ENCODE measurements around the gene CDH6.

Gene CDH6

DNA sequence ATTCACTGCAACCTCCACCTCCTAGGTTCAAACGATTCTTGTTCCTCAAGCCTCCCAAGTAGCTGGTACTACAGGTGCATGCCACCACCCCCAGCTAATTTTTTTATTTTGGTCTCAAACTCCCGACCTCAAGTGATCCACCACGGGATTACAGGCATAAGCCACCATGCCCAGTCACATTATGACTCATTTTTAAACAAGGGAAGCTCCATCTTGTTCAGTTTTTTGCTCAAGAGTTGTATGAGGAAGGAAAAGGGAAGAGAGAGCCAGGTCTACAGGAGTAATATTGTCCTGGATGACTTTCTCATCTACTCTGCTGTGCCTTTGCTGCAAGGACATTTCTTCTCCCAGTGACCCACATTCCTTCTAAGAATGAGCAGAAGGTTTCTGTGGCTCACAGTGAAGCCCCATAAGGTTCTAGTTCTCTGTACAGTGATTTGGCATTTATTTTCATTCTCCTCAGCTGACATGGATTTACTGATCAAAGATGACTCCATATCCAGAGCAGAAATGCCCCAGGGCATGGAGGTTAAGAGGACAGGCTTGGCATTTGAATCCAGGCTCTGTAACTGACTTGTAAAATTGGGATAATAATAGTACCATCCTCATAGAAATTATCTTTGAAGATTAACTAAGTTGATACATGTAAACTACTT, 153.5 kb downstream of the CDH6 start:
- no peak for TF ChIP-seq GATA2 (IDR thresholded peaks at IDR 0.05; ENCODE audit: low read depth, low read length)
- no peak for TF ChIP-seq GATA3 (IDR thresholded peaks at IDR 0.05; ENCODE audit: low read depth, low read length)

DNA sequence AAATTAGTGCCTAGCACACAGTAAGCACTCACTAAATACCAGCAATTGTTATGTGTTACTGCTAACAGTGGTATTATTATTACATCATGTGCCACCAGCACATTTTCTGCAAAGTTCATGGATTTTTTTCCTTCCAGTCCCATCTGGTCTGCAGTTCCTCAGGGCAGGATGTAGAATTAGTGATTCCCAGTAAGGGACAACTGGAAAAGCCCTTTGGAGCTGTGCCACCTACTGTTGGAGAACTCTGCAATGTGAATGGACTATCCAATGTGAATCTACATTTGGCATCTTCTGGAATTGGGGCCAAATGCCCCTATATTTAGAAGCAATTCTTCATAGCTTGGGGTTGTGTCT, 154.0 kb downstream of the CDH6 start:
- TF ChIP-seq GATA3 (IDR thresholded peaks at IDR 0.05; ENCODE audit: low read depth, low read length) (no peak), GATA2 (IDR thresholded peaks at IDR 0.05; ENCODE audit: low read depth, low read length) (no peak)

DNA sequence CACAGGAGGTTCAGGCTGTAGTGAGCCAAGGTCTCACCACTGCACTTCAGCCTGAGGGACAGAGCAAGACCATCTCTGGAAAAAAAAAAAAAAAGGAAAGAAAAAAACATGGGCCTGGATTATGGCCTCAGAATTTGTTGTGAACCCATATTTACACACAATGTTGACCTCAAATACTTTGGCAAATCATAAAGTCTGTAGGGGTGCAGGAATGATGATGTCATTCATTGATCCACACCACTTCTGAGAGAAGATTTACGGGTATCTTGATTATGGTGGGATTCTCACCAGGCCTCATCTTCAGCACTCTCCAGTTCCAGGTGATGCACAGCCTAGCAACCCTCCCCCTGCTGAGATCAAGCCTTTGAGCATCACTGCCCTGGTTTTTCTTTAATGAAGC, 156.9 kb downstream of the CDH6 start:
- no peak for TF ChIP-seq GATA3 (IDR thresholded peaks at IDR 0.05; ENCODE audit: low read depth, low read length)
- TF ChIP-seq GATA2 (IDR thresholded peaks at IDR 0.05; ENCODE audit: low read depth, low read length) = no peak

DNA sequence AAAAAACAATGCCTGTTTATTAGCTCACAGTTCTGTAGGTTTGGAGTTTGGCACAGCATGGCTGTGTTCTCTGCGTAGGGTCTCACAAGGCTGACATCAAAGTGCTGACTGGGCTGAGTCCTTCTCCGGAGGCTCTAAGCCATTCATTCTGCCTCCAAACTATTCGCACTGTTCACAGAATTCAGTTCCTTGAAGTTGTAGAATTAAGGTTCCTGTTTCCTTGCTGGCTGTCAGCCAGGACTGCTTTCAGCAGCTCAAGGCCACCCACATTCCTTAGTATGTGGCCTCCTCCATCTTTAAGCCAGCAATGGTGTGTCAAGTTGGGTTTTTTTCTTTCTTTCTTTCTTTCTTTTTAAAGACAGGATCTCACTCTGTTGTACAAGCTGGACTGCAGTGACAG, 161.9 kb downstream of the CDH6 start:
- TF ChIP-seq GATA3 (IDR thresholded peaks at IDR 0.05; ENCODE audit: low read depth, low read length) = no peak
- no peak for TF ChIP-seq GATA2 (IDR thresholded peaks at IDR 0.05; ENCODE audit: low read depth, low read length)

DNA sequence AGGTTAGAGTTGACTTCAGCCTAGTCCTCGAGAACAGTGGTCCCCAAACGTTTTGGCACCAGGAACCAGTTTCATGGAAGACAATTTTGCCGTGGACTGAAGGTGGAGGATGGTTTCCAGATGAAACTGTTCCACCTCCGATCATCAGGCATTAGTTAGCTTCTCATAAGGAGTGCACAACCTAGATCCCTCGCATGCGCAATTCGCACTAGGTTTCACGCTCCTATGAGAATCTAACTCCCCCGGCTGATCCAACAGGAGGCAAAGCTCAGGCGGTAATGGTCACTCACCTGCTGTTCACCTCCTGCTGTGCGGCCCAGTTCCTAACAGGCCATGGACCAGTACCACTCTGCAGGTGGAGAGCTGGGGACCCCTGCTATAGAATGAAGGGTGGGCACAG, 163.6 kb downstream of the CDH6 start:
- no peak for TF ChIP-seq GATA2 (IDR thresholded peaks at IDR 0.05; ENCODE audit: low read depth, low read length)
- no peak for TF ChIP-seq GATA3 (IDR thresholded peaks at IDR 0.05; ENCODE audit: low read depth, low read length)

DNA sequence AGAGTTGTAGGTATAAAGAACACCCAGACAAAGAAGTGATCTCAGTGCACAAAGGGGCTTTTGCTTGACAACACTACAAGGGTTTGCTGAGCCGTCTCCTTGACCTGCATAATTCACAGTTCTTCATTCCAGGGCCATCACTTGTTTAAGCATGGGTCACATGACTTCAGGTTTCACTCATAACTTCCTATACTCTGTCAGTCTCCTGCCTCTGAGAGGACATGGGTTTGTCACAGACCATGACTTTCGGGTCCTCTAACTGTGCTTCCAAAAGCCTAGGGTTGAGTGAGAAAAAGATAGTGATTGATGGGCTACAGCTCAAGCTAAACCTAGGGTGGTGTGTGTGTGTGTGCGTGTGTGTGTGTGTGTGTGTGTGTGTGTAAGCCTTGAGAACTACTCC, 166.4 kb downstream of the CDH6 start:
- TF ChIP-seq GATA3 (IDR thresholded peaks at IDR 0.05; ENCODE audit: low read depth, low read length) (no peak), GATA2 (IDR thresholded peaks at IDR 0.05; ENCODE audit: low read depth, low read length) (no peak)

DNA sequence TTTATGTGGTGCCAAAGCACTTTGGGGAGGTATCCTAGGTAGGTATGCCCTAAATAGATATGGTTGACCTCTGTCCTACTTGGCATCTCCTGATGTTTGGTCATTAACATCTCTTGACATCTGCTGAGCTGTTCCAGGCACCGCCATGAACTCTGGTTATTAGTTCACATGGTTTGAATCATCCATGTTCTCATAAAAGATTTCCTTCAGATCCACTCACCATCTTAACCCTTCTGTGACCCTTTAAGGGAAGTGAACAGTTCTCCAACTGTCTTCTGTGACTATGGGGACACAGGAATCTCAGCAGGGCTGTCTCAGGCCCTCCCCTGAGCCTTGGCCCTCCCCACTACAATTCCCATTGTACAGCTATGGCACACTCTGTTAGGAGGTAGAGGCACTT, 167.7 kb downstream of the CDH6 start:
- TF ChIP-seq GATA3 (IDR thresholded peaks at IDR 0.05; ENCODE audit: low read depth, low read length) (no peak), GATA2 (IDR thresholded peaks at IDR 0.05; ENCODE audit: low read depth, low read length) (no peak)

DNA sequence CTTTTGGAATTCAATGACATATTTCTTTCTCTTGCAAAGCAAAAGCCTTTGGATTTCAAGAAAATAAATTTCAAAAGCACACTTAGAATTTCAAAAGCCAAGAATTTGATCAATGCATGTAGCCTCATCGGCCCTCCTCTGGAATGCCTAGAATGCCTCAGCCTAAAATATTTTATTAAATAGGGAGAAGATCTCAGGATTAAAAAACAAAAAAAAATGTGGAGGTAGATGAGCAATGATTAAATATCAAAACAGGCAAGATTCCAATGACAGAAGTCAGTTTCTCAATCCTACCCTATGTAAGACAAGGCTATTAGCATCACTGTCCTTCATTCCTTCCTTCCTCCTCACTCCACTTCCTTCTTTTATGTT, 169.0 kb downstream of the CDH6 start:
- TF ChIP-seq GATA3 (IDR thresholded peaks at IDR 0.05; ENCODE audit: low read depth, low read length) (no peak), GATA2 (IDR thresholded peaks at IDR 0.05; ENCODE audit: low read depth, low read length) (no peak)

DNA sequence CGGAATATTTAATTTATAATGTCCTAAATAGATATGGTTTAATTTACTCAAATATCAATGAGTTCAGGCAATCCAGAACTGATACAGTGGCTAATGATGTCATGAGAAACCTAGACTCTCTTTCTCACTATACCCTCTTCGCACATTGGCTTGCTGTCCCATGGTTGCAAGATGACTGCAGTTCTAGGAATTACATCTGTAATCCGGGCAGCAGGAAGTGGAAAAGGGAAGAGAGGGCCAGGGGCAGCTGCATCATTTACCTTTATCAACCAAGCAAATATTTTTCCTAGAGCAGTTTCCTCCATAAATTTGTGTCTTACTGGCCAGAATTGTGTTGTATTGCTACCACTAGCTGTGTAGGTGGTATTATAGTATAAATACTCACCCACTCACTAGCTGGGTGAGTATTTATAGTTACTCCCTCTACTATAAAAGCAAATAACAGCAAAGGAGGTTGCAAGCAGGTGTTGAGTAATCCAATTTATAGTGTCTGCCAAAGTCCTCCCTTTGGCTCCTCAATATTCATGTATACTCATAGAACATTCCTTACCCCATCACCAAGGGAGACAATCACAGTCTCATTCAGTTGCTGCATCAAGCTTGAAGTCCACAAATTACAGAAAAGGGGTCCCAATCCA, 169.6 kb downstream of the CDH6 start:
- TF ChIP-seq GATA3 (IDR thresholded peaks at IDR 0.05; ENCODE audit: low read depth, low read length) (no peak), GATA2 (IDR thresholded peaks at IDR 0.05; ENCODE audit: low read depth, low read length) (no peak)

DNA sequence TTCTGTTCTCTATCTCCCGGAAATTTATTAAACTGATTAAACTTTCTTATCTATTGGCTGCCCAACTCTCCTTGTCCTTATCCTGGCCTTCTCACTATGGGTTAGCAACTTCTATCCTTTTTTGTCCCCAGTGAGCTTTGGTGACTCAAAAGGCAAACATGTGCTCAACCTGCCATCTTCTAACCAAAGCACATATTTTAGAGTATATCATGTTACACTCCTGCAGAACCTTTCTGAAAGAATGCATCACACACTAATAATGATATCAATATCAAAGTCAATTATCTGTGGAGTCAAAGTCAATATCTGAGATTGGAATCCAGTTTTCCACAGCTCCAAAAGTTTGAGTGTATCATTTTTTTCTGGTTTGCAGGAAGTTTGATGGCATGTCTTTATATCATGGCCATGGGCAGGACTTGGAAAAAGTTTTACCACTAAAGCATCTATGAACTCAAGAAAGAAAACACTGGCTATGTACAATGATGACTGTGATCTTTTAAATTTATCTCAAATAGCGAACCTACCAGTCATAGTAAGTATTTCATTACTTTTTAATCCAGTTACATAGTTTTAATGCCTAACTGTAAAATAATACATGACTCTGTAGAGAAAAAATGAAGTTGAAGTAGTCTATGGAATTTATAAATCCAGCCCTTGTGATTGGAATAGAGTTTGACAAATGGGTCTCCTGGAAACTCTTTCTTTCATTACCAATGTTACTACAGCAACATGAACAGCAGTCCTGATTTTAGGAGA, 171.6 kb downstream of the CDH6 start:
- TF ChIP-seq GATA2 (IDR thresholded peaks at IDR 0.05; ENCODE audit: low read depth, low read length) (no peak), GATA3 (IDR thresholded peaks at IDR 0.05; ENCODE audit: low read depth, low read length) (no peak)

DNA sequence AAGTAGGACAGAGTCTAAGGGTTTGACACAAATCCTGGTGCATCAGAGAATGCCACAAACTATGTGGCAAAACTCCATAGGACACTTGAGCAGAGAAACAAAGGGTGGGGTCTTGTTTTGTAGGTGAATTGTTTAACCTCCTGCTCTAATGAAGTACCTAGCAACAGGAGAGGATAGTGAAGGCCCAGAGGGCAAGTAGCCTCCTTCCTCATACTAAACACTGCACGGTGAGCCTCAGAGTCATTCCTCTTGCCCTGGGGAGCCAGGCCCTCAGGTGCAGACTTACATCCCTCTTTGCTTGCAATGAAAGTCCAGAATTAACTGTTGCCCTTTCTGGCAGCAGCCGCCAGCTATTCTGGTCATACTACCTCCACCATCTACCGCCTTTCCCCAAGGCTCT, 172.3 kb downstream of the CDH6 start:
- TF ChIP-seq GATA2 (IDR thresholded peaks at IDR 0.05; ENCODE audit: low read depth, low read length) (no peak), GATA3 (IDR thresholded peaks at IDR 0.05; ENCODE audit: low read depth, low read length) (no peak)

DNA sequence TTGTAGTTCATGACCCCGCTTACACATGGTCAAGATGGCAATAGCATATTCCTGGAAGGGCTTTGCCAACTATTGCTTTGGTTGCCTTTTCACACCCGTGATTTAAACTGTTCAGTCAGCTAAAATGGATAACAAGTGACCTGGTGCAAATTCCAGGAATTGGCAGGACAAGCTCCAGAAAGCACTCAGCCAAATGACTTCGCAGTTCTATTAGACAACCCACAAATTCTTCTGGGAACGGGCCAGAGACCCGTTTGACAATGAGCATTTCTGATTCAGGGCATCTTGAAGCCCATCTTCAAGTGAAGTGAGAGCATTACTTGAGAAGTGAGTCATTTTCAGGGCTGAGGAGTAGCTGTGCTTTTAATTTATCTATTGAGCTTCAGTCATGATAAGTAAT, 173.5 kb downstream of the CDH6 start:
- TF ChIP-seq GATA2 (IDR thresholded peaks at IDR 0.05; ENCODE audit: low read depth, low read length) (no peak), GATA3 (IDR thresholded peaks at IDR 0.05; ENCODE audit: low read depth, low read length) (no peak)

DNA sequence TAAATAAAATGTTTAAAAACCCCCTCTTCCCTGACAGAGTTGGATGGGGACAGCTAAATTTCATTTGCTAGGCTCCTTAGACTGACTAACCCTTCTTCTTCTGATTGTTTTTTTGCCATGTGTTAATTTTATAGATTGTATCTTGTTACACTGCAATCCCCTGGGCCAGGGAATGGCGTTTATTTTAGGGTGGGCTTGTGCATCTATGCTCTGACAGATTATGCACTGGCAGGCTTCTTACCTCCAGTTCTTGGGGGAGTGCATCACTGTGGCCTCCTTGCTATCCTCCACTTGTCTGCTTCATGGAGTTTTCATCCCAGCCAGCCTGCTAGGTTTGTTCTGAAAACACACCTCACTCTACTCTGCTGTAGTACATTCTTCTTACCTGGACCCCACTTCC, 178.6 kb downstream of the CDH6 start:
- no peak for TF ChIP-seq GATA3 (IDR thresholded peaks at IDR 0.05; ENCODE audit: low read depth, low read length)
- no peak for TF ChIP-seq GATA2 (IDR thresholded peaks at IDR 0.05; ENCODE audit: low read depth, low read length)

DNA sequence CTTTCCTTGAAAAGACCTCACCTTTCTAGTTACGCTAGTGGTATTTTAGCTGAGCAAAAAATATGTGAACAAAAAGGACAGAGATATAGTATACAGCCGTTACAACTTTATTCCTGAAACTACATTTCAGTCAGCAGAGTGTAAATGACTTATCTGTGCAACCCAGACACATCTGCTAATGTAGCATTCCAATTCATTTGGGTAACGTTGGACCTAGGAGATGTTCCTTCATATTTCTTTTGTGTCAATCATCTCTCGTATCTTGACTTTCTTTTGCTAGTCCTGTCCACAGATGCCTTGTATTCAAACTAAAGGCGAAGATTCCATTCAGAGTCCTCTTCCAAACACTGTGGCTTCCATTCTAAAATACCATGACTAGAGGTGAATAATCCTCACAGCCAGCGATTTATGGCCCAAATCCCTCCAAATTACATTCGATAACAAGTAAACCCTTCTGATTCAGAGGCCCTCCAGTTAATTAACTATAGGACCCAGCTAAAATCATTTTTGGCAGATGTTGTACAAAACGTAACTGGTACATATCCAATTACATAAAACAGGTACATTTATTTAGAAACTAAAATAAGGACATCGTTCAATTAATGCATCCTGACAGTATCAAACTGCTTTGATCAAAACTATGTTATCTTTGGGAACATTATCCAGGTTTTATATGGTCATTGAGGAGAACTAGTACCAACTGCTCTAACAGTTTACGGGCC, 182.7 kb downstream of the CDH6 start:
- TF ChIP-seq GATA3 (IDR thresholded peaks at IDR 0.05; ENCODE audit: low read depth, low read length) = 0 out of 2 replicates have a peak, but pooled peaks have one; percentile 16
- no peak for TF ChIP-seq GATA2 (IDR thresholded peaks at IDR 0.05; ENCODE audit: low read depth, low read length)
